HG03378 (cell line): ENCODE measurements around the gene CAPN2.
A peak's percentile ranks its signal among the peaks of the same experiment; 100 is the strongest.
"Not testable (repeated sequence)": the region's sequence is repeated elsewhere in the genome, so short reads cannot be mapped to it uniquely, and the experiment has no call there.

ENCODE experiments used
- ATAC-seq: cut with Tn5 transposase; IDR thresholded peaks from one replicate; pipeline ENCODE4 v1.9.1; 2021; ENCODE audit warnings: mild to moderate bottlenecking, moderate library complexity; ENCODE audit not compliant: unreplicated experiment

CAPN2 gene

GRCh38 chr1:223738465-223739365, 26.4 kb downstream of the CAPN2 start:
- ATAC-seq, result no peak

DNA sequence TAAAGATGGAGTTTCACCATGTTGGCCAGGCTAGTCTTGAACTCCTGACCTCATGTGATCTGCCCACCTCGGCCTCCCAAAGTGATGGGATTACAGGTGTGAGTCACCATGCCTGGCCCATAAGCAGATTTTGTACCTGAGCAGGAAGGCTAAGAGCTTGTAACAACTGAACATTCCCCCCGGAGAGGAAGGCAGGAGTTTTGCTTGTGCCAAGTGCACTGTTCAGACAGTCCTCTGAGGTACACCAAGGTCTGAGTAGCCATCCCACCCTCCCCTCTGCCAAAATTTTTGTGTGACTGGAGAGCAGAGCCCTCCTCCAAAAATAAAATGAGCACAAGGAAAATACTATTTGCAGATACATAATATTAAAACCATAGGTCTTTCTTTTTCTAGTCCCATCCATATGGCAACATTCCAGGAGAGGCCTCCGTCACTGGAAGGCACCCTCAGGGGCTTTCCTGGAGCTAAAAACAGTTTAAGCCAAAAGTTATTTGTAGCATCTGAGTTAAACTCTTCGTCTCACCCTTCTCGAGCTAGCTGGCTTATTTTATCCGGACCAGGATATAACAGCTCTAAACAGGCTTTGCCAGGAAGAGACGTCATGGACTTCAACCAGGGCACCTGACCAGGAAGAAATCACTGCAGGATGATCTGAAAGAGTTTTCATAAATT, 27.2 kb downstream of the CAPN2 start:
- ATAC-seq, result no peak

GRCh38 chr1:223740038-223740736, 27.8 kb downstream of the CAPN2 start:
- ATAC-seq, result not testable (repeated sequence)

DNA sequence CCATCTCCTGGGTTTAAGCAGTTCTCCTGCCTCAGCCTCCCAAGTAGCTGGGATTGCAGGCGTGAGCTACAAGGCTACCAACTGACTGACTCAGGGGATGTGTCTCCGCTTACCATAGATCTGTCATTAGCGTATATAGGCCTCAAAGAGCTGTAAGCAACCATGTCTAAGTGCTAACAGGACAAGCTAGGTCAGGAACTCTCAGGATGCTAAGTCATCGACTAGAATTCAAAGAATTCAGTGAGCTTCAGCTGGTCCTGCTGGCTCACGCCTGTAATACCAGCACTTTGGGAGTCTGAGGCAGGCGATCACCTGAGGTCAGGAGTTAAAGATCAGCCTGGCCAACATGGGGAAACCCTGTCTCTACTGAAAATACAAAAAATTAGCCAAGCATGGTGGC, 29.5 kb downstream of the CAPN2 start:
- no peak for ATAC-seq

DNA sequence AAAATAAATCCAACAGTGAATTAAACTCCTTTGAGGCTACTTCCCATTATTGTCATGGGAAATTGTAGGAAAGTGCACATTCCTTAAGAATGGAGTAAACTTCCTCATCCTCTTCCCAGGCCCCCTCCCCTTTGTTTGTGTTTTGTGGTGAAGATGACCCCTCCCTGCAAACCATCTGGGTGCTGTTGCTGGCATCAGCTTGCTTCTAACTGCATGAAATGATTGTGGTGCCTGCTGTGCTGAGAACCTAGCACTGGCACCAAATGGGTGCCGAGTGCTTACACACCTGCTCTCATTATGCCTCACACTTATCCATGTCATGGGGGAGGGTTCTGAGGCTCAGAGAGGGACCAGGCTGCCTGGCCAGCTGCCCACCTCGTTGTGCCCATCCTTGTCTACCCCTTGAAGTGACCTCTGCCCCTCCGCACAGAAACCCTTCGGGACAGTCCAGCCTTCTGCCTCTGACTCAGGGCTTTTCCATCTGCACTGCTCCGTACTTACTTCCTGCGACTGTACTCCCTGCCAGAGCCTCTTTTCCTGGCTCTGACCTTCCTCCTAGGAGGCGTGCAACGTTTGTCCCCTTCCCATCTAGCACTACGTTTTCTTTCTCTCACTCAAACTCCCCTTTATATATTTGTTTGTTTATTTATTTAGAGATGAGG, 30.6 kb downstream of the CAPN2 start:
- ATAC-seq, result no peak

DNA sequence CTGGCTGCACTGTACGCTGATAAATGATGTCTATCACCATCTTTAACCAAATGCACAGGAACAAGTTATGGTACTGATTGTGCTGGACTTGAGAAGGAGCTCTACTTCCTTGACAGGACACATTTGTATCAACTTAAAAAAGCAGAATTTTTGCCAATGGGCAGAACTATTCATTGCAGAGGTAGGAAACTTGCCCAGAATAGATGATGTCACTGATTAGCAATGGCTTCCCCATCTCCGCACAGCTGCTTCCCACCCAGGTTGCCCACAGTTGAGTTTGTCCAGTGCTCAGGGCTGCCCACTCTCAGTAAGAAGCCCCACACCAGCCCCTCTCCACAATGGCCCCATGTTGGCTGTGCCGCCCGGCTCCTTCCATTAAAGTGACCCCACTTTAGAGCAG, 33.4 kb downstream of the CAPN2 start:
- no peak for ATAC-seq

DNA sequence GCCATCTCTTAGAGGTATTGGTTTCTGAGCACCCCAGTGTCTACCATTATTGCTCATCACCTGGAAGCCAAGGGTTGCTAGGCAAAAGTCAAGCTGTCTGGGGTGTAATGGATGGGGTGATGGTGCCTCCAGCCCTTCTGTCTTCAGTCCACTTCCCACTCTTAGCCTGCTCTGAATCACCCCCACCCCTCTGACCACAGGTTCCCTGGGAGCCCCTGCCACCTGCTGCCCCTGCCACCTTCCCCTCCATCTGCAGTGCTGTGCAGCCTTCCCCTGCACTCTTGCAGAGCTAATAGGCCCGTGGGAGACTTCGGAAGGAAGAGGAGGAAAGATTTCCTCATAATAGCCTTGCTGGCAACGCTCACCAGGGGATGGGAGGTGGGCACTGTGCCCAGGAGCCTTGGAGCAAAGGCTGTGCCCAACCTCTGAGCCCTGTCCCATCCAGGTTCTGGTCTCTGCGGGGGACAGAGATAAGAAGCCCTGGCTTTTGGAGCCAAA, 35.5 kb downstream of the CAPN2 start:
- ATAC-seq, result peak; percentile 13

- peak; percentile 45 for ATAC-seq
Observed at GRCh38 chr1:223748405-223748772, 36.0 kb downstream of the CAPN2 start.

- peak; percentile 55 for ATAC-seq
Observed at GRCh38 chr1:223748773-223749733, 36.7 kb downstream of the CAPN2 start.

GRCh38 chr1:223750730-223751570, 38.6 kb downstream of the CAPN2 start:
- no peak for ATAC-seq

- no peak for ATAC-seq
Observed at GRCh38 chr1:223751696-223752095, 39.4 kb downstream of the CAPN2 start.

- ATAC-seq, result no peak
Observed at GRCh38 chr1:223752721-223753515, 40.6 kb downstream of the CAPN2 start.

GRCh38 chr1:223754681-223755431, 42.5 kb downstream of the CAPN2 start:
- no peak for ATAC-seq

DNA sequence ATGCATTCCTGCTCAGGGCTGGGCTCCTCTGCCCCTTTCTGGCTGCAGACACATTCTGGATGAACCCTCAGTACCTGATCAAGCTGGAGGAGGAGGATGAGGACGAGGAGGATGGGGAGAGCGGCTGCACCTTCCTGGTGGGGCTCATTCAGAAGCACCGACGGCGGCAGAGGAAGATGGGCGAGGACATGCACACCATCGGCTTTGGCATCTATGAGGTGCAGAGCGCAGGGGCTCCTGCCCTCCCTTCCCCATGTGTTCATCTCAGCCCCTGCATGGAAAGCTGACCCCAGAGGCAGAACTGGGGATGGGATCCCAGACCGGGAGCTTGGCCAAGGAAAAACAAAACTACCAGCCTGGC, 43.1 kb downstream of the CAPN2 start:
- ATAC-seq, result no peak

- ATAC-seq, result no peak
Observed at GRCh38 chr1:223755992-223756775, 43.8 kb downstream of the CAPN2 start.

DNA sequence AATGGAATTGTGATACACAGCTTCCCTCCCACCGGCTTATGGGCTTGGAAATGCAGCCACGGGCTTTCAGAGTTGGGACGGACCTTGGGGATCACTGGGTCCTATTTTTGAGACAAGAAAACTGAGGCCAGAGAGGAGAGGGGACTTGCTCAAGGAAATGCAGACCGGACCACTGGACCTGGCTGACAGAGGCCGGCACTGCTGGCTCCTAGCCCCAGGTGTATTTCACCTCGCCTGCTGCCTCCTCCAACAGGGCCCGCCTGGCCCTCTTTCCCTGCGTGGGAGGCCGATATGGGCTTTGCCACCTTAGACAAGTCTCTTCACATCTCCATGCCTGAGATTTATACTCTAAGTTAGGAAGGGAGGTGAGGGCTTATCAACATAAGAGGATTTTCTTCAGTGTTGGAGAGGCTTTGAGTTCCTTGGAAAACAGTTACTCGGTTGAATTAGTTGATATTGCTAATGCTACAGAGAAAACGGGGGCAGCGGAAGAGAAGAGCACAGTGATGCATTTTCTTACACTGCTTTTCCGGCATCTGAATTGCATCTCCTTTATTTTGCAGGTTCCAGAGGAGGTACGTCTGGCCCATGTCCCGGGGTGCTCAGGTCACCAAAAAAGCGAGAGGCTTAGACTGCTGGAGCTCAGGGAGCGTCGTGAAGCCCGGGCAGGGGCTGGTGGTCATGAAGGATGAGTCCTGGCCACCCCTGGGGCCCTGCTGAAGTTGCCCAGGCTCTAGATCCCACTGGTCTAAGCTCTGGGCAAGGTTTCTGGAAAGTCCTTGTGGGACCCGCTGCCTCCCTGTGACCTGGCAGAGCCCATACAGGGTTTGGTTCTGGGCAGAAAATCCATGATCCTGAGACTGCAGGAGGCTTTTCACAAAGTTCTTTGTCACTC, 44.7 kb downstream of the CAPN2 start:
- ATAC-seq, result no peak
